GM19455 (cell line): ENCODE measurements around the gene HRH3.

Experiments
- ATAC-seq: cut with Tn5 transposase; IDR thresholded peaks from one replicate; pipeline ENCODE4 v1.9.1; 2021; ENCODE audit not compliant: unreplicated experiment

HRH3 gene

GRCh38 chr20:62230696-62231095 is 10.6 kb upstream of the HRH3 start:
- ATAC-seq = no peak

- no peak for ATAC-seq
Observed at GRCh38 chr20:62230276-62230675, 10.2 kb upstream of the HRH3 start.

GRCh38 chr20:62229667-62230066 is 9.6 kb upstream of the HRH3 start:
- no peak for ATAC-seq

- no peak for ATAC-seq
Observed at GRCh38 chr20:62228982-62229545, 9.0 kb upstream of the HRH3 start.

- no peak for ATAC-seq
Observed at GRCh38 chr20:62227977-62228958, 8.2 kb upstream of the HRH3 start.

GRCh38 chr20:62227591-62227976 is 7.5 kb upstream of the HRH3 start:
- ATAC-seq = no peak

GRCh38 chr20:62226707-62227590 is 6.9 kb upstream of the HRH3 start:
- ATAC-seq = no peak

- ATAC-seq = no peak
Observed at GRCh38 chr20:62225820-62226635, 6.0 kb upstream of the HRH3 start.

- no peak for ATAC-seq
Observed at GRCh38 chr20:62225026-62225425, 4.9 kb upstream of the HRH3 start.

GRCh38 chr20:62224113-62224855 is 4.2 kb upstream of the HRH3 start:
- ATAC-seq = no peak

GRCh38 chr20:62223571-62223970 is 3.5 kb upstream of the HRH3 start:
- ATAC-seq = no peak

GRCh38 chr20:62222972-62223371 is 2.9 kb upstream of the HRH3 start:
- ATAC-seq = no peak

GRCh38 chr20:62222266-62222850 is 2.3 kb upstream of the HRH3 start:
- no peak for ATAC-seq

- no peak for ATAC-seq
Observed at GRCh38 chr20:62220666-62221568, 839 bp upstream of the HRH3 start.

GRCh38 chr20:62219101-62219991 is 732 bp downstream of the HRH3 start:
- no peak for ATAC-seq

GRCh38 chr20:62217913-62218773 is 1.9 kb downstream of the HRH3 start:
- no peak for ATAC-seq
